Measurements from ENCODE around the gene PRLH.
"Not testable (repeated sequence)": the region's sequence is repeated elsewhere in the genome, so short reads cannot be mapped to it uniquely, and the experiment has no call there.

Gene PRLH

GRCh38 chr2:237581751-237582746 lies 15.7 kb downstream of the PRLH start:
- peak; percentile 80 for DNase-seq (ENCODE audit: low read depth, low spot score)

GRCh38 chr2:237583385-237584295 lies 17.3 kb downstream of the PRLH start:
- no peak for DNase-seq (ENCODE audit: low read depth, low spot score)

GRCh38 chr2:237585590-237586221 lies 19.3 kb downstream of the PRLH start:
- DNase-seq (ENCODE audit: low read depth, low spot score), result no peak

GRCh38 chr2:237588044-237588696 lies 21.8 kb downstream of the PRLH start:
- no peak for DNase-seq (ENCODE audit: low read depth, low spot score)

- peak; percentile 69 for DNase-seq (ENCODE audit: low read depth, low spot score)
Measured at GRCh38 chr2:237590272-237591140, 24.1 kb downstream of the PRLH start, which contains the start of gene RAB17. RAB17 (minus strand) TSS chr2:237590734; CDS start chr2:237586154, 4,580 bp downstream.

GRCh38 chr2:237591141-237591881 lies 24.9 kb downstream of the PRLH start:
- peak; percentile 76 for DNase-seq (ENCODE audit: low read depth, low spot score)

GRCh38 chr2:237592425-237592980 lies 26.1 kb downstream of the PRLH start:
- DNase-seq (ENCODE audit: low read depth, low spot score), result no peak

- DNase-seq (ENCODE audit: low read depth, low spot score), result no peak
Measured at GRCh38 chr2:237593036-237593435, 26.7 kb downstream of the PRLH start.

- DNase-seq (ENCODE audit: low read depth, low spot score), result peak; percentile 72
Measured at GRCh38 chr2:237593596-237594320, 27.4 kb downstream of the PRLH start.

GRCh38 chr2:237594514-237594871 lies 28.1 kb downstream of the PRLH start:
- DNase-seq (ENCODE audit: low read depth, low spot score), result no peak

- not testable (repeated sequence) for DNase-seq (ENCODE audit: low read depth, low spot score)
Measured at GRCh38 chr2:237595829-237596519, 29.6 kb downstream of the PRLH start.

GRCh38 chr2:237596520-237597195 lies 30.3 kb downstream of the PRLH start:
- no peak for DNase-seq (ENCODE audit: low read depth, low spot score)

- no peak for DNase-seq (ENCODE audit: low read depth, low spot score)
Measured at GRCh38 chr2:237597196-237598145, 31.1 kb downstream of the PRLH start.

GRCh38 chr2:237598468-237599208 lies 32.3 kb downstream of the PRLH start:
- DNase-seq (ENCODE audit: low read depth, low spot score), result no peak

GRCh38 chr2:237599465-237600110 lies 33.2 kb downstream of the PRLH start:
- no peak for DNase-seq (ENCODE audit: low read depth, low spot score)

All from ELF-1 (cell line).